Activated CD4-positive, alpha-beta T cell treated with anti-CD3 and anti-CD28 coated beads, Interleukin-2, Interleukin-4, amounts not matched to agents 100 ng/mL and 50 ng/mL, durations not matched to agents 16 hours and 8 hours (primary cell): Measurements from ENCODE around the gene IP6K3.

ENCODE experiments used
- DNase-seq: peaks from one replicate; pipeline ENCODE4 v3.0.0-alpha.2; 2020; ENCODE audit warnings: low spot score

Gene IP6K3

GRCh38 chr6:33740204-33740608 lies 6.5 kb downstream of the IP6K3 start:
- no peak for DNase-seq

- no peak for DNase-seq
Measured at GRCh38 chr6:33739571-33739970, 7.1 kb downstream of the IP6K3 start.

- no peak for DNase-seq
Measured at GRCh38 chr6:33738879-33739278, 7.8 kb downstream of the IP6K3 start.

- no peak for DNase-seq
Measured at GRCh38 chr6:33738153-33738552, 8.6 kb downstream of the IP6K3 start.

- DNase-seq = no peak
Measured at GRCh38 chr6:33737267-33738026, 9.3 kb downstream of the IP6K3 start.

- DNase-seq = no peak
Measured at GRCh38 chr6:33735216-33735615, 11.5 kb downstream of the IP6K3 start.

GRCh38 chr6:33733709-33734007 lies 13.0 kb downstream of the IP6K3 start:
- DNase-seq = no peak

- no peak for DNase-seq
Measured at GRCh38 chr6:33732817-33733708, 13.6 kb downstream of the IP6K3 start.

- no peak for DNase-seq
Measured at GRCh38 chr6:33732385-33732784, 14.3 kb downstream of the IP6K3 start.

- DNase-seq = no peak
Measured at GRCh38 chr6:33731751-33732282, 14.9 kb downstream of the IP6K3 start.

GRCh38 chr6:33731035-33731434 lies 15.7 kb downstream of the IP6K3 start:
- no peak for DNase-seq

- no peak for DNase-seq
Measured at GRCh38 chr6:33730611-33731010, 16.1 kb downstream of the IP6K3 start.

GRCh38 chr6:33729059-33729458 lies 17.6 kb downstream of the IP6K3 start:
- DNase-seq = no peak

GRCh38 chr6:33728438-33728837 lies 18.3 kb downstream of the IP6K3 start:
- no peak for DNase-seq

- DNase-seq = no peak
Measured at GRCh38 chr6:33727932-33728331, 18.8 kb downstream of the IP6K3 start.

- DNase-seq = no peak
Measured at GRCh38 chr6:33727126-33727525, 19.6 kb downstream of the IP6K3 start.

GRCh38 chr6:33726696-33727095 lies 20.0 kb downstream of the IP6K3 start:
- DNase-seq = no peak

GRCh38 chr6:33725891-33726673 lies 20.6 kb downstream of the IP6K3 start:
- DNase-seq = no peak

- no peak for DNase-seq
Measured at GRCh38 chr6:33725222-33725621, 21.5 kb downstream of the IP6K3 start.

- DNase-seq = no peak
Measured at GRCh38 chr6:33724102-33725023, 22.3 kb downstream of the IP6K3 start.

GRCh38 chr6:33723371-33724085 lies 23.2 kb downstream of the IP6K3 start:
- no peak for DNase-seq
